HG02938 (cell line): ENCODE results near the gene CDH5.

Source experiments
- ATAC-seq: cut with Tn5 transposase; IDR thresholded peaks from one replicate; pipeline ENCODE4 v1.9.1; 2021; ENCODE audit warnings: mild to moderate bottlenecking, moderate library complexity; ENCODE audit not compliant: unreplicated experiment

The CDH5 gene

DNA sequence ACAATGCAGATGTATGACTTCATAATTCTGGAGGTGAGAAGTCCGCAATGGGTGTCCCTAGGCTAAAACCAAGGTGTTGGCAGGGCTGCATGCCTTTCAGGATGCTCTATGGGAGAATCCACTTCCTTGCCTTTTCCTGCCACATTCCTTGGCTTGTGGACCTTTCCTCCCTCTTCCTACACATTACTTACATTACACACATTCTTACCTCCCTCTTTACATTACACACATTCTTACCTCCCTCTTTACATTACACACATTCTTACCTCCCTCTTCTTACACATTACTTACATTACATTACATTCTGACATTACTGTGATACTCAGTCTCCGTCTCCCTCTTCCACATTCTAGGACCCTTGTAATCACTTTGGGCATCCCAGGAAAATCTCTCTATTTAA lies 14.2 kb upstream of the CDH5 start:
- ATAC-seq = no peak

DNA sequence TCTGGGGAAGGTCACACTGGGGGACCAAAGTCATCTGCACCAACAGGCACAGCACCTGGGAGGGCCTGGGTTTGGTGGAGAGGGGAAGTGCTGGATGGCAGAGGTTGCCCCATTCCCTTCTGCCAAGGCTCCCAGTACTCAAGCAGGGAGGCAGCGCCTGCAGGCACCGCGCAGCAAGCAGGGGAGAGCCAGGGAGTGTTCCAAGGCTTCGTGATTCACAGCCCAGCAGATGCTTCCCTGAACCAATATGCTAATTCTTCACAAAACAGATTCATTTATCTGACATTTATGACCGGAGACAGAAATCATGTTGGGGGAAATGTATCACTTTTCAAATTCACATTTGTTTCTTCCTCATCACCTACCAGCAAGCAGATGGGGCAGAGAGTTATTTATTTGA lies 13.4 kb upstream of the CDH5 start:
- no peak for ATAC-seq

DNA sequence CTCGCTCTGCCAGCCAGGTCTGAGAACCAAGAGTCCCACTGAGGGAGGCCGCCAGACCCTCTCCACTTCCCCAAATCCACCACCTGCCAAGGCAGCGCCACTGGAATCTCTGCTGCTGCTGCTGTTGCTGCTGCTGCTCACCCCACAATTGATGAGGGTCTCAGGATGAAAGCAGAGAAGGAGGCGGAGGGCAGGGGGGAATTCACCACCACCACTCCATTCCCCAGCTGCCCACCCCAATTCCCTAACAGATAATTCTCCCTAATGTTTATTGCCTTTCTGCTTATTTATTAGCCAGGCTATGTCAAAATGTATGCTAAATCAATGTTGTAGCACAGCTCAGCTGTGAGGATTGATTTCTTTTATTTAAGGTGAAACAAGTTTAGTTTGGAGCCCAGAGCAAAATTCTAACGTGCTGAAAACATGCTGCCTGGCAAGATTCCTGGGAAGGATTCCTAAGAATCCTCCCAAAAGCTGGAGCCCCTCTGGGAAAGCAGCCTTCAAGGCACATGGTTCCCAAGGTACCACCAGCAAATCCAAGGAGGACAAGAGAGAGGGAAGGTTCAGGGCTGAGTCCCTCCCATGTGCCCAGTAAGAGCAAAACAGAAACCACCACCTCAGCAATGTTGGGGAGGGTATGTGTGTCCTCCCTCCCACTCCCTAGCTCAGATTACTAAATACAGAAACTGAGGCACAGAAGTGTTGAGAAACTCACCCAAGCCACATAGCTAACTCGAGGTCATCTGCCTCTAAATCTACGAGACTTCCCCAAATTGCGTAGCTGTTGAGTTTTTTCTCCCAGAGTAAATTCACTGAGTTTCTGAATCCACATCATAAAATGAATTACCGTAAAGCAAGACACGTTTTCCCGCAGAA lies 12.2 kb upstream of the CDH5 start:
- no peak for ATAC-seq

GRCh38 chr16:66355526-66355925 lies 11.0 kb upstream of the CDH5 start:
- ATAC-seq = no peak

DNA sequence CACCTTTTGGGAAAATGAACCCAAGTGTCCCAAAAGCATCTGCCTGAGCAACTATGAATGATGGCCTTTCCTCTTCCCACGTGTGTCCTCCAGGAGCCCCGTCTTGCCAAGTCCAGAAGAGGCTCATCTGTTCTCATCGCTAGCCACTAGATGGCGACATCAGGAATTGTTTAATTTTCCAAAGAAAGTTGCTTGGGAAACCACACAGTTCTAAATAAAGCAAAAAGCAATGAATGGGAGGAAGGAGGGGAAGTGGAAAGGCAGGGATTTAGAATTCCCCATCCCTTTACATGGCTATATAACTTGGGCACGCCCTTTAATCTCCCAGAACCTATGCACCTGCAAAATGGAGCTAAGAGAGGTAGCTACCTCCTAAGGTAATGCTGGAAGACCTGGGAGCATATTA lies 9.0 kb upstream of the CDH5 start:
- no peak for ATAC-seq

DNA sequence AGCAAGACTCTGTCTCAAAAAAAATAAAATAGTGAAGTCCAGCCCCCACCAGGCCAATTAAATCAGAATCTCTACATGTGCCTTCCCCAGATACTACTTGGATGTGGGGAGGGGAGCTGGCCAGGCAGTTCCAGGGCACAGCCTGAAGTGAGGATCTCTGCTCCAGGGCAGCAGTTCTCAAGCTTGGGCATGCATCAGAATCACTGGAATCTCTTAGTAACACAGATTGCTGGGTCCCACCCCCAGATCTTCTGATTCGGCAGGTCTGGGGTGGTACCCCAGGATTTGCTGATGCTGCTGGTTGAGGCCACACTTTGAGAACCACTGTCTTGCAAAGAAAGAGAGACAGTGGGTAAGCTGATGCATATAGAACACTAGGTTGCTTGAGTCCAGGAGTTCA lies 8.3 kb upstream of the CDH5 start:
- ATAC-seq = no peak

DNA sequence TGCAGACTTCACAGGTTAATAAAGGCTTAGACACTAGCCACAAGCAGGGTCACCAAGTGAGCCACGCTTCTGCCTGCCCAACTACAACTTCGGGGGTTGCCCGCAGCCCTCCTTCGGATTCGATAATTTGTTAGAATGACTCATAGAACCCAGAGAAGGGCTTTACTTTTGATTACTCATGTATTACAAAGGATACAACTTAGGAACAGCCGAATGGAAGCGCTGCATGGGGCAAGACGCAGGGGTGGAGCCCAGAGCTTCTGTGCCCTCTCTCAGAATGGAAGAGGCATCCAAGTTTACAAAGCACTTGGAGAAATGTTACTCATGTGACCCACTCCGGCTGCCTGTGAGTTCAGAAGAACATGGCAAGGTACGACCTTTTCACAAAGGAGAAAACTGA lies 7.5 kb upstream of the CDH5 start:
- no peak for ATAC-seq

GRCh38 chr16:66359811-66360608 lies 6.5 kb upstream of the CDH5 start:
- no peak for ATAC-seq

DNA sequence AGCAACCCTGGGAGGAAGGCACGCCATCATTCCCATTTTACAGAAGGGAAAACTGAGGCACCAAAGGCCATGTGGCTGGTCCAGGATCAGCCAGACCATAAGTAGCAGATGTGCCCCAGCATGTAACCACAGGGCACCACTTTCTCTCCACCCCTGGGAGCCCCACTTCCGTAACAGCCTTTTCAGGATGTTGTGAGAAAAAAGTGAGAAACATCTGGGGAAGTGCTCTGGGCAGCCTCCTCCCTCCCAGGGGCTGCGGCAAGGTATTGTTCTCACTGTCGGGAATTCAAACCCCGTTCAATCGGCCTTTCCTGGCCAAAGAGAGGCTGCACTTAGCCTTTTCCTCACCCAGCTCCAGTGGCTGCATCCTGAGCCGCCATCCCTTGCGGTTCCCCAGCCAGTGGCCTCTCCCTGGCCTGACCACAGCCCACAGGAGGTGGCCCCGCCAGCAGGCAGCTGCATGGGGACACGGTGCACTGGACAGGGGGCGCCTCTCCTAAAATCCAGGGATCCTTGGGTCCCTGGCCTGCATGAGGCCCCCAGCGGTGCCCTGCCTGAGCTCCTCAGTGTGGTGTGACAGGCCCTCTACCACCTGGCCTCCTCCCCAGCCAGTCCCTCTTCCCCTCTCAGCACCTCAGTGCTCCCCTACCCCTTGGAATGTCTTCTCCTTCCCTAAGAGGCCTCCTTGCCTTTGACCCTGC lies 5.7 kb upstream of the CDH5 start:
- ATAC-seq = no peak

DNA sequence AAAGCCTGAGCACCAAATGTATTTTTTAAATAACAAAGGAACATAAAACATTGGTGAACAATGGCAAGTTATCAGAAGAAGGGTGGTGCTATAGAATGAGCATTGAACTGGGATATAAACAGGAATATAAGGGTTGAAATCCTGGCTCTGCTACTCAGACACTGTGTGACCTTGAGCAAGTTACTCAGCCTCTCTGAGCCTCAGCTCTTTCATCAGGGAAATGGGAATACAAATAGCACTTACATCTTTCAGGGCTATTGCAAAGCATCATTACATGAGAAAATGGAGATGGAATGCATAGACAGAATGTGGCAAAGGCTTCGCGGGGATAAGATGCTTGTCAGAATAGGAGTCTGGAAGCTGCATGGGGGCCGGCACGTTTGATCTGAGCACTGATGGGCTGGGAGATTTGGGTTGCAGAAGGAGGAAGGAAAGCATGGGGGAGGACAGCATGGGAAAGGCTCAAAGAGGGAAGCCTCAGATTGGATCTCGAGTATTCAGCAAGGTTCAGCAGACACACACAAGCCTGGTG lies 4.8 kb upstream of the CDH5 start:
- ATAC-seq = no peak

- ATAC-seq = no peak
Observed at GRCh38 chr16:66363211-66363777, 3.2 kb upstream of the CDH5 start.

DNA sequence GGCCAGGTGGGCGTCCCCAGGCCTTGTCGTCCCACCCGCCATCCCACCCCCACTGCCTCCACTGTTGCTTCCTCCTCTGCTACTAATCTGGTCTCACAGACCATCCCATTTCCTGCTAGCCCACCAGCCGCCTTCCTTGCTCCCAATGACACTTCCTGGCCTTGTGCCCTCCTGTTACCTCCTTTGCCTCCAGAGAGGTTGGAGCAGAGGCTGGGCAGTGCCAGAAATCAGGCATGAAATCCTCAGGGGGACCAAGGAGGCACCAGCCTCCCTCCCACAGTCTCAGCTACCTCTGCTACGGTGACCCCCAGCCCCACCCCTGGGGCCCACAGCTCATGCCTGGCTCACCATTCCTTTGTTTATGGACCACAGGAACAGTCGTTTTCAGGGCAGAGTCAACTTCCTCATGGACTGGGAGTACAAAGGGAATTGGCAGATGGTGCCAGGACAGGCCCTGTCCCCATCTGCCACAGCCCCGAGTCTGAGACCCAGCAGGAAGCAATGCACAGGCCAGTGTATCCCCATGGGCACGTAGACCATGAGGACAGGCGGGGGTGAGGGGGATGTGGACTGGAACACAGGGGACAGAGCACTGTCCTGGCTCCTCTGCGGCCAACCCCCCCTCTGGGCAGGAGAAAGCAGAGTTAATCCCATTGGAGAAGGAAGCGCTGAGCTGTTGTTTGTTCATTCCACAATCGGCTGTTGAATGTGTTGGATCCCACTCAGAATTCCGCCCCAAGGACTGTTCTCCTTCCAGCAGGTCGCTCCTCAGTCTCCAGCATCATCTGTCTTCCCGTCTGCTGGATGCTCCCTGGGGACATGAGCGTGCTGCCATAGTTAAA lies 2.2 kb upstream of the CDH5 start:
- no peak for ATAC-seq

- no peak for ATAC-seq
Observed at GRCh38 chr16:66364959-66365306, 1.6 kb upstream of the CDH5 start.

- no peak for ATAC-seq
Observed at GRCh38 chr16:66365651-66366050, 840 bp upstream of the CDH5 start.

DNA sequence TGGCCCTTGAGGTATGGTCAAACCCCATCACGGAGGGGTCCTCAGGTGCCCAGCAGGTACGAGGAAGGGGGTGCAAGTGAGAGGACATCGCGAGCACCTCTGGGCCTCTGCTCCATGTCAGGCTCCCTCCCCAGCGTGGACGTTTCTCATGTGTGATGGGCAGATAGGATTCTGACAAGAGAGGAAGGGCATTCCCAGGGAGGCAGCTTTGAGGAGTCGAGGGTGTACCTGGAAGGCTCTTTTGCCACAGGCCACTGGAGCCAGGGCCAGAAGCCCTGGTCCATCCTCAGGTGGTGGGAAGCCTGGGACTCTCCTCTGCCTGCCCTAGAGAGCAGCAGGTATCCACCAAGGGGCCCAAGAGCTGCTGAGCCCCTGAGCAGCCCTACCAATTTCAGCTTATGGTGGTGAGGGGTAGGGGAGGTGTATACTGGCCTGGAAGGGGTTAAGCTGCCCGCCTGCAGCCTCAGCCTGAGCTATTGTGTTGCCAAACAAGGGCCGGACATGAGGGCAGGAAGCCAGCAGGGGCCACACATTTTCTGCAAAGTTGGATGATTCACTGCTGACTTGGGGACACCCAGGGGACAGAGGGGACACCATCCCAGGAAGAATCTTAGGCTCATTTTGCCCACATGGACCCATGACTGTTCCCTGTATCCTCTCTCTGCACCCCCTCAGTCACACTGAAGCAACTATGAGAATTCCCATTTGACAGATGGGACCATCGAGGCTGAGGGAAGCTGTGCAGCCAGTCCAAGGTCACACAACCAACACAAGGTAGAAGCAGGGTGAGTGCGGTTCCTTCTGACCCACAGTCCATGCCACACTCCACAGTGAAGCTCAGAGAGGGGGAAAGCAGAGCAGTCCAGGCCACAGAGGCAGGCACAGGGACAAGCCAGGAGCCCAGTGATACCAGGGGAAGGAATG lies 1.7 kb downstream of the CDH5 start:
- ATAC-seq = no peak

DNA sequence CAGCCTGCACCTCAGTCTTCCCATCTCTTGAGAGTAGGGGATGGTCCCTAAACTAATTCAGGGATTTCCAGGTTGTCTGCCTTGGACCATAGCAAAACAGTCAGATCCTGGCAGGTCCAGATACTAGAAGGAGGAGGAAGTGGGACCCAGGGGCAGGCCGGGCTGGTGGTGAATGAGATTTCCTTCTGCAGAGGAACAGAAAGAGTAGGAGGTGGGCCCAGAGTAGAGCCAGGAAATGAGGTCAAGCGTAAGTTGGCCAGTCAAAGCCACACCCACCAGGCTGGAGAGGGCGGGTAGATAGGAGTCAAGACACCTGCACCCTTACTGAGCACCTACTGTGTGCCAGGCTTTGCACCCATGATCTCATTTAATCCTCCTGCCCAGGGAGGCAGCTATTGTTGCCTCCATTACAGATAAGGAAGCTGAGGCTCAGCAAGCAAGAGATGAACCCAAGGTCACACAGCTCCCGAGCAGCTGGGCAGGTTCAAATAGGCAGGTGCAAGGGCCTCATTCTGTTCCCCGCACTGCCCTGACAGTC lies 2.6 kb downstream of the CDH5 start:
- no peak for ATAC-seq

DNA sequence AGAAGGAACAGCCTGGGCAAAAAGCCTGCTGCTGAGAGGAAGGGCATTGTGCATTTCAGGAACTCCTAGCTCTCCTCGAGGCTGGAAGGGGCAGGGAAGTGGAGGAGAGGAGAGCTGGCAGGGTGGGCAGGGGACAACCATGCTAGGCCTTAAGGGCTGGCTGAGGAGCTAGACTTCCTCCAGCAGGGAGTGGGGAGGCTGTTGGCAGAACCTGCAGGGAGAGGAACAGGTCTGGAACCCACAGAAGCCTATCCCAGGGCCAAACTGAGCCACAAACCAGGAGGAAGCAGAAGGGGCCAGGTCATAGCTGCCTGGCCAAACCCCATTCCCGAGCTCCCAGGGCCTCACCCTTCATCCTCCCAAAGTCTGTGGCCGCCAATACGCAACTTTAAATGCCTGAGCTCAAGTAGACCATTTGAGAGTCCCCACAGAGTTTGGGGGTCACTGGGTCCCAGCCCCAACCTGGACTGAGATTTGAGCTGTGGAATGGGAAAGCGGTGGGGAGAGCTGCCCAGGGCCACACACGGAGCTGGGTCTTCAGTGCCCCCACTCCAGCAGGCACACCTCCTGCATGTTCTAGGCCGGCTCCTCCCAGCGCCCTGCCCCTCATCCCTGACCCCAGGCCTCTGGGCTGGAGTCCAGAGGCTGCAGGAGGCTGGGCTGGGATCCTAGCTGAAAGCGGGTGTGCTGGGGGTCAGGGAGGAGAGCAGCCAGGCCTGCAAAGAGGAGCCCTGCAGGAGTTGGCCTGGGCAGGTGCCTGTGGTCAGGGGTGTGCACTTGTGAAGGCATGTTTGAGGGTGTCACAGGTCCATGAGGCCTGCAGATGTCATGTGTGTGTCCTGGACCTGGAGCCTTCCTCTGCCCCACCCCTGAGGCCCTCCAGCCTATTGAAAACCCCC lies 4.5 kb downstream of the CDH5 start:
- no peak for ATAC-seq
